NCI-H2081 (cell line): ENCODE data around the gene ATF1.
"Not testable (repeated sequence)": the region's sequence is repeated elsewhere in the genome, so short reads cannot be mapped to it uniquely, and the experiment has no call there.

Source experiments
- DNase-seq, 2 experiments: peaks; one replicate each; lab custom pipeline; 2025; lab: John Stamatoyannopoulos, UW

Gene ATF1

GRCh38 chr12:50799908-50800307 lies 36.0 kb downstream of the ATF1 start:
- DNase-seq = peak in 1 of 2 experiments; percentile 1

GRCh38 chr12:50803230-50803875 lies 39.5 kb downstream of the ATF1 start:
- DNase-seq = no peak

GRCh38 chr12:50806176-50806575 lies 42.3 kb downstream of the ATF1 start:
- DNase-seq = no peak

- DNase-seq = not testable (repeated sequence)
Observed at GRCh38 chr12:50809131-50809530, 45.2 kb downstream of the ATF1 start.

GRCh38 chr12:50814921-50815320 lies 51.0 kb downstream of the ATF1 start:
- not testable (repeated sequence) for DNase-seq

GRCh38 chr12:50820177-50820576 lies 56.3 kb downstream of the ATF1 start:
- no peak for DNase-seq

- DNase-seq = no peak
Observed at GRCh38 chr12:50822082-50822481, 58.2 kb downstream of the ATF1 start.

- DNase-seq = not testable (repeated sequence)
Observed at GRCh38 chr12:50823724-50824123, 59.8 kb downstream of the ATF1 start.

- DNase-seq = no peak
Observed at GRCh38 chr12:50824914-50825313, 61.0 kb downstream of the ATF1 start.

- DNase-seq = peak; percentile 18 to 49
Observed at GRCh38 chr12:50825372-50825838, 61.5 kb downstream of the ATF1 start.

GRCh38 chr12:50828121-50828520 lies 64.2 kb downstream of the ATF1 start:
- DNase-seq = no peak

GRCh38 chr12:50828886-50829285 lies 65.0 kb downstream of the ATF1 start:
- DNase-seq = no peak

- DNase-seq = not testable (repeated sequence)
Observed at GRCh38 chr12:50833801-50834200, 69.9 kb downstream of the ATF1 start.

GRCh38 chr12:50839042-50839441 lies 75.1 kb downstream of the ATF1 start:
- DNase-seq = no peak

GRCh38 chr12:50840809-50841487 lies 77.0 kb downstream of the ATF1 start:
- no peak for DNase-seq

GRCh38 chr12:50841716-50842531 lies 78.0 kb downstream of the ATF1 start:
- DNase-seq = no peak

GRCh38 chr12:50842637-50843493 lies 79.0 kb downstream of the ATF1 start, which contains the start of gene TMPRSS12:
Gene TMPRSS12, plus strand, starts transcription at chr12:50842926. Its CDS starts 39 bp downstream, at chr12:50842965.
- no peak for DNase-seq

- DNase-seq = no peak
Observed at GRCh38 chr12:50845021-50845647, 81.2 kb downstream of the ATF1 start.

GRCh38 chr12:50848963-50849362 lies 85.1 kb downstream of the ATF1 start:
- DNase-seq = no peak

GRCh38 chr12:50855218-50855617 lies 91.3 kb downstream of the ATF1 start:
- not testable (repeated sequence) for DNase-seq

GRCh38 chr12:50855679-50856078 lies 91.8 kb downstream of the ATF1 start:
- DNase-seq = not testable (repeated sequence)
